GM23338 (cell line): ENCODE results near the gene RNF151.

ENCODE experiments used
- CREB1 ChIP-seq: fragments of 250-450 bp; sonication (Bioruptor Pico); IDR thresholded peaks from 2 replicates; pipeline ENCODE4 v1.5.0; 2020; ENCODE audit warnings: low read depth, mild to moderate bottlenecking, moderate library complexity
- CTCF ChIP-seq, 2 experiments: fragments of 200-600 bp in 1 of 2; sonication (generic) in 1 of 2; conservative IDR thresholded peaks; 2 replicates each; pipeline versions ENCODE4 v1.5.1 to v1.6.1; 2016 to 2017; ENCODE audit warnings: antibody characterized with exemption in 2 of 2, low read depth in 2 of 2, mild to moderate bottlenecking in 2 of 2, moderate library complexity in 1 of 2
- ETS1 ChIP-seq: IDR thresholded peaks from 2 replicates; pipeline ENCODE4 v1.6.1; 2016; ENCODE audit warnings: antibody characterized with exemption
- EZH2 ChIP-seq: fragments of 200-600 bp; sonication (generic); IDR thresholded peaks from one replicate; pipeline ENCODE4 v1.8.0; 2017; ENCODE audit warnings: antibody characterized with exemption, mild to moderate bottlenecking, low read depth; ENCODE audit not compliant: unreplicated experiment
- EZH2phosphoT487 ChIP-seq: fragments of 200-600 bp; sonication (generic); IDR thresholded peaks from one replicate; pipeline ENCODE4 v1.8.1; 2018; ENCODE audit warnings: antibody characterized with exemption; ENCODE audit not compliant: unreplicated experiment
- JUNB ChIP-seq: IDR thresholded peaks from one replicate; pipeline ENCODE4 v1.6.1; 2016; ENCODE audit warnings: antibody characterized with exemption; ENCODE audit not compliant: unreplicated experiment
- NANOG ChIP-seq: IDR thresholded peaks from 2 replicates; pipeline ENCODE4 v1.6.1; 2016; ENCODE audit warnings: antibody characterized with exemption, borderline replicate concordance
- POLR2AphosphoS5 ChIP-seq: IDR thresholded peaks from 2 replicates; pipeline ENCODE4 v1.6.1; 2016; ENCODE audit warnings: antibody characterized with exemption, low read depth
- REST ChIP-seq: IDR thresholded peaks from one replicate; pipeline ENCODE4 v1.6.1; 2018; ENCODE audit warnings: antibody characterized with exemption; ENCODE audit not compliant: unreplicated experiment
- STAT1 ChIP-seq: IDR thresholded peaks from one replicate; pipeline ENCODE4 v1.6.1; 2016; ENCODE audit warnings: antibody characterized with exemption; ENCODE audit not compliant: unreplicated experiment
- ZNF114 ChIP-seq: fragments of 250-450 bp; sonication (Bioruptor Pico); IDR thresholded peaks from 2 replicates; pipeline ENCODE4 v1.5.0; 2020; ENCODE audit warnings: mild to moderate bottlenecking, moderate library complexity
- ZNF331 ChIP-seq: fragments of 250-450 bp; sonication (Bioruptor Pico); IDR thresholded peaks from 2 replicates; pipeline ENCODE4 v1.5.0; 2020; ENCODE audit warnings: low read depth, mild to moderate bottlenecking, moderate library complexity
- ZNF462 ChIP-seq: fragments of 250-450 bp; sonication (Bioruptor Pico); IDR thresholded peaks from 2 replicates; pipeline ENCODE4 v1.5.0; 2020; ENCODE audit warnings: mild to moderate bottlenecking, moderate library complexity

- TF ChIP-seq CTCF (conservative IDR thresholded peaks at IDR 0.05; ENCODE audit: low read depth in 2 of 2) (no peak), EZH2 (no peak), EZH2phosphoT487 (no peak), POLR2AphosphoS5 (no peak), CREB1 (CRISPR knock-in tag) (no peak), REST (no peak), ETS1 (no peak), JUNB (no peak), ZNF114 (CRISPR knock-in tag) (no peak), NANOG (no peak), STAT1 (no peak), ZNF331 (CRISPR knock-in tag) (no peak), ZNF462 (CRISPR knock-in tag) (no peak)
Measured at GRCh38 chr16:1977875-1978268, 11.2 kb downstream of the RNF151 start.
